ENCODE results near the gene KCNIP4. TPM values are rescaled to one million over a fixed set of nuclear protein-coding genes. Genes with fewer than 3 reads are reported as not detected.

The KCNIP4 gene
- total and polyA plus RNA-seq, 2 experiments from 2014 or later: 0.69 to 1.00 TPM

GRCh38 chr4:21888195-21888976 is 60.2 kb downstream of the KCNIP4 start:
- 70% methylated on average over 3 of the region's 3 CpGs for WGBS (ENCODE audit: low lambda C conversion rate, missing lambda C conversion rate)
- no peak overlapping the region for H3K4me2 ChIP-seq

GRCh38 chr4:21887481-21887880 is 61.1 kb downstream of the KCNIP4 start:
- Histone ChIP-seq H3K27me3 (no peaks in the 10 kb centered on the region), H3K79me2 (no peaks in the 10 kb centered on the region), H3K9me3 (ENCODE audit: low read depth) (no peaks in the 10 kb centered on the region), H3K4me2 (no peak overlapping the region), H3K4me1 (ENCODE audit: insufficient read depth) (no peaks in the 10 kb centered on the region), H2AFZ (no peak overlapping the region), H3K27ac (no peak overlapping the region), H3K36me3 (replicated peaks; ENCODE audit: insufficient read depth, low read depth) (no peaks in the 10 kb centered on the region), H3K4me3 (no peak overlapping the region), H4K20me1 (ENCODE audit: insufficient read depth, poor library complexity, severe bottlenecking) (no peaks in the 10 kb centered on the region), H3K9me2 (replicated peaks; ENCODE audit: insufficient read depth) (no peaks in the 10 kb centered on the region)
- TF ChIP-seq CTCF (IDR thresholded peaks at IDR 0.05; ENCODE audit: poor library complexity) (no peak), EZH2phosphoT487 (IDR thresholded peaks at IDR 0.05; ENCODE audit: low read depth, severe bottlenecking, unreplicated experiment) (no peak), EZH2 (IDR thresholded peaks at IDR 0.05; ENCODE audit: borderline replicate concordance) (no peak)
- 79% methylated on average over 1 of the region's 1 CpG for whole genome bisulfite sequencing (ENCODE audit: low lambda C conversion rate, missing lambda C conversion rate)
- no peak for DNase-seq (ENCODE audit: low spot score)

More at GRCh38 chr4:21888195-21888976, 60.2 kb downstream of the KCNIP4 start:
- H3K9me2 ChIP-seq (replicated peaks; ENCODE audit: insufficient read depth): no peaks in the 10 kb centered on the region
- H4K20me1 ChIP-seq (ENCODE audit: insufficient read depth, poor library complexity, severe bottlenecking): no peaks in the 10 kb centered on the region
- no peaks in the 10 kb centered on the region for H3K79me2 ChIP-seq
- no peaks in the 10 kb centered on the region for H3K27me3 ChIP-seq
- H3K36me3 ChIP-seq (replicated peaks; ENCODE audit: insufficient read depth, low read depth): no peaks in the 10 kb centered on the region
- H3K9me3 ChIP-seq (ENCODE audit: low read depth): no peaks in the 10 kb centered on the region
- TF ChIP-seq EZH2 (IDR thresholded peaks at IDR 0.05; ENCODE audit: borderline replicate concordance) (no peak), EZH2phosphoT487 (IDR thresholded peaks at IDR 0.05; ENCODE audit: low read depth, severe bottlenecking, unreplicated experiment) (no peak), CTCF (IDR thresholded peaks at IDR 0.05; ENCODE audit: poor library complexity) (no peak)
- no peaks in the 10 kb centered on the region for H3K4me1 ChIP-seq (ENCODE audit: insufficient read depth)
- DNase-seq (ENCODE audit: low spot score): peak; percentile 12
- H3K4me3 ChIP-seq: no peak overlapping the region
- no peak overlapping the region for H3K27ac ChIP-seq
- H2AFZ ChIP-seq: no peak overlapping the region

- no peak overlapping the region for H3K4me3 ChIP-seq
- H3K4me2 ChIP-seq: no peak overlapping the region
- no peak for DNase-seq (ENCODE audit: low spot score)
- H3K36me3 ChIP-seq (replicated peaks; ENCODE audit: insufficient read depth, low read depth): no peaks in the 10 kb centered on the region
- no peak for TF ChIP-seq EZH2phosphoT487 (IDR thresholded peaks at IDR 0.05; ENCODE audit: low read depth, severe bottlenecking, unreplicated experiment)
- no peak for TF ChIP-seq EZH2 (IDR thresholded peaks at IDR 0.05; ENCODE audit: borderline replicate concordance)
- TF ChIP-seq CTCF (IDR thresholded peaks at IDR 0.05; ENCODE audit: poor library complexity): no peak
- no peaks in the 10 kb centered on the region for H3K9me3 ChIP-seq (ENCODE audit: low read depth)
- no peak overlapping the region for H3K27ac ChIP-seq
- no peak overlapping the region for H2AFZ ChIP-seq
- H3K27me3 ChIP-seq: no peaks in the 10 kb centered on the region
- H3K9me2 ChIP-seq (replicated peaks; ENCODE audit: insufficient read depth): no peaks in the 10 kb centered on the region
- H4K20me1 ChIP-seq (ENCODE audit: insufficient read depth, poor library complexity, severe bottlenecking): no peaks in the 10 kb centered on the region
- H3K79me2 ChIP-seq: no peaks in the 10 kb centered on the region
- WGBS (ENCODE audit: low lambda C conversion rate, missing lambda C conversion rate): 93% methylated on average over 5 of the region's 5 CpGs
- H3K4me1 ChIP-seq (ENCODE audit: insufficient read depth): no peaks in the 10 kb centered on the region
Measured at GRCh38 chr4:21885770-21886169, 62.8 kb downstream of the KCNIP4 start.

Data from hepatocyte (in vitro differentiated cells).